Measurements from ENCODE around the gene CDC5L. TPM values are rescaled to one million over a fixed set of nuclear protein-coding genes. Genes with fewer than 3 reads are reported as not detected.
"Not testable (repeated sequence)": the region's sequence is repeated elsewhere in the genome, so short reads cannot be mapped to it uniquely, and the experiment has no call there.

The CDC5L gene
- total RNA-seq, 1 donor from 2014 or later = 20.2 TPM

DNA sequence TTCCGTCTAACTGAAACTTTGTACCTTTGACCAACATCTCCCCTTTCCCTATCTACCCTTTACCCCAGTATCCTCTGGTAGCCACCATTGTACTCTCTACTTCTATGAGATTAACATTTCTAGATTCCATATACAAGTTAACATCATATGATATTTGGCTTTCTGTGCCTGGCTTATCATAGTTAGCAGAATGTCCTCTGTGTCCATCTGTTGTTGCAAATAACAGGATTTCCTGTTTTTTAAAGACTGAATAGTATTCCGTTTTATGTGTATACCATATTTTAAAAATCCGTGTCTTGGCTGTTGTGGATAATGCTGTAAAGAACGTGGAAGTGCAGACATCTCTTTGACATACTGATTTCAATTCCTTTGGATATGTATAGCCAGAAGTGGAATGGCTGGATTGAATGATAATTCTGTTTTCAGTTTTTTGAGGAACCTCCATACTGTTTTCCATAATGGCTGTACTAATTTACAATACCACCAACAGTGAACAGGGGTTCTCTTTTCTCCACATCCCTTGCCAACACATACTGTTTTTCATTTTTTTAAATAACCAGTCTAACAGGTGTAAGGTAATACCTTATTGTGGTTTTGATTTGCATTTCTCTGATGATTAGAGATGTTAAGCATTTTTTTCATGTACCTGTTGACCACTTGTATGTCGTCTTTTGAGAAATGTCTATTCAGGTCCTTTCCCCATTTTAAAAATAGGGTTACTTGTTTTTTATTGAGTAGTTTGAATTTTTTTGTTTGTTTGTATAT lies 53.8 kb downstream of the CDC5L start:
- intact Hi-C loops (cut with micrococcal nuclease) = no loop called here
- ATAC-seq (ENCODE audit: low read depth) = no peak
- Mint-ChIP-seq H3K4me1 (peaks cover 4% of the 10 kb centered on the region), H3K9me3 (peaks cover 20% of the 10 kb centered on the region), H3K27me3 (no peaks in the 10 kb centered on the region), H3K27ac (no peak overlapping the region), H3K4me3 (no peak overlapping the region), H3K36me3 (ENCODE audit: low read depth) (peaks cover 79% of the 10 kb centered on the region)
- DNase-seq = no peak
- TF ChIP-seq, protein P1, sequence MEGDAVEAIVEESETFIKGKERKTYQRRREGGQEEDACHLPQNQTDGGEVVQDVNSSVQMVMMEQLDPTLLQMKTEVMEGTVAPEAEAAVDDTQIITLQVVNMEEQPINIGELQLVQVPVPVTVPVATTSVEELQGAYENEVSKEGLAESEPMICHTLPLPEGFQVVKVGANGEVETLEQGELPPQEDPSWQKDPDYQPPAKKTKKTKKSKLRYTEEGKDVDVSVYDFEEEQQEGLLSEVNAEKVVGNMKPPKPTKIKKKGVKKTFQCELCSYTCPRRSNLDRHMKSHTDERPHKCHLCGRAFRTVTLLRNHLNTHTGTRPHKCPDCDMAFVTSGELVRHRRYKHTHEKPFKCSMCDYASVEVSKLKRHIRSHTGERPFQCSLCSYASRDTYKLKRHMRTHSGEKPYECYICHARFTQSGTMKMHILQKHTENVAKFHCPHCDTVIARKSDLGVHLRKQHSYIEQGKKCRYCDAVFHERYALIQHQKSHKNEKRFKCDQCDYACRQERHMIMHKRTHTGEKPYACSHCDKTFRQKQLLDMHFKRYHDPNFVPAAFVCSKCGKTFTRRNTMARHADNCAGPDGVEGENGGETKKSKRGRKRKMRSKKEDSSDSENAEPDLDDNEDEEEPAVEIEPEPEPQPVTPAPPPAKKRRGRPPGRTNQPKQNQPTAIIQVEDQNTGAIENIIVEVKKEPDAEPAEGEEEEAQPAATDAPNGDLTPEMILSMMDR (IDR thresholded peaks at IDR 0.05) = no peak
- ChIA-PET POLR2A (no interaction called here), CTCF (interaction anchor here (2.0 kb wide), 1 partner anchor 15 kb away, joined by 7 read pairs; no protein-coding TSS in a partner anchor)

DNA sequence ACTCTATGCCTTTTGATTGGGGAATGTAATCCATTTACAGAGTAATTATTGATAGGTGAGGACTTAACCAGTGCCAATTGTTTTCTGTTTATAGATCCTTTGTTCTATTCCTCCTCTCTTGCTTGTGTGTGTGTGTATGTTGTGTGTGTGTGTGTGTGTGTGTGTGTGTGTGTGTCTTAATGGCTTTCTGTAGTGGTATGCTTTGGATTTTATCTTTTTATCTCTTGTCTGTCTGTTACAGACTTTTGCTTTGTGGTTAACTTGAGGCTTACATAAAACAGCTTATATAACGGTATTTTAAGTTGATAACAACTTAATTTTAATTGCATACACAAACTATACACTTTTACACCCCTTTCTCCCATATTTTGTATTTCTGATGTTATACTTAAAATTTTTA lies 54.7 kb downstream of the CDC5L start:
- ChIA-PET CTCF (interaction anchor here (1.3 kb wide), 1 partner anchor 14 kb away, joined by 3 read pairs; no protein-coding TSS in a partner anchor), POLR2A (no interaction called here)
- TF ChIP-seq, protein P1 (IDR thresholded peaks at IDR 0.05) = no peak
- Mint-ChIP-seq H3K4me1 (peaks cover 4% of the 10 kb centered on the region), H3K9me3 (peaks cover 20% of the 10 kb centered on the region), H3K27me3 (no peaks in the 10 kb centered on the region), H3K27ac (no peak overlapping the region), H3K4me3 (no peak overlapping the region), H3K36me3 (ENCODE audit: low read depth) (peaks cover 79% of the 10 kb centered on the region)
- ATAC-seq (ENCODE audit: low read depth) (no peak), DNase-seq (no peak)
- intact Hi-C loops (cut with micrococcal nuclease) = no loop called here

DNA sequence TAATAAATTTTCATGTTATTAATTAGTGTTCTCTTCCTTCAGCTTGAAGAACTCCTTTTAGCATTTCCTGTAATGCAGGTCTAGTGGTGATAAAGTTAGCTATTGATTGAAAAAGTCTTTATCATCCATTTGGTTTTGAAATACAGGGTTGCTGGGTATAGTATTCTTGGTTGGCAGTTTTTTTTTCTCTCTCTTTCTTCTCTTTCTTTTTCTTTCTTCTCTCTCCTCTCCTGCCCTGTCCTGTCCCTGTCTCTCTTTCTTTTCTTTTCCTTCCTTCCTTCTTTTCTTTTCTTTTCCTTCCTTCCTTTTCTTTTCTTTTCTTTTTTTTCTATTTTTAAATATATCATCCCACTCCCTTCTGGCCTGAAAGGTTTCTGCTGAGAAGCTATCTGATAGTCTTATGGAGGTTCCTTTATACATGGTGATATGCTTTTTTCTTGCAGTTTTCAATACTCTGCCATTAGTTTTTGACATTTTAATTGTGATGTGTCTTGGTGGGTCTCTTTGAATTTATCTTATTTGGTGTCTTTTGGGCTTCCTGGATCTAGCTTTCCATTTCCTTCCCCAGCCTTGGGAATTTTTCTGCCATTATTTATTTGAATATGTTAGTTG lies 55.4 kb downstream of the CDC5L start:
- CTCF ChIA-PET = interaction anchor here (1.3 kb wide), 1 partner anchor 13 kb away, joined by 3 read pairs; no protein-coding TSS in a partner anchor
- peaks cover 20% of the 10 kb centered on the region for H3K9me3 Mint-ChIP-seq
- POLR2A ChIA-PET = no interaction called here
- ATAC-seq (ENCODE audit: low read depth) = no peak
- H3K4me3 Mint-ChIP-seq = no peak overlapping the region
- intact Hi-C loops (cut with micrococcal nuclease) = no loop called here
- DNase-seq = no peak
- peaks cover 4% of the 10 kb centered on the region for H3K4me1 Mint-ChIP-seq
- TF ChIP-seq, protein P1 (IDR thresholded peaks at IDR 0.05) = no peak
- no peaks in the 10 kb centered on the region for H3K27me3 Mint-ChIP-seq
- no peak overlapping the region for H3K27ac Mint-ChIP-seq
- peaks cover 82% of the 10 kb centered on the region for H3K36me3 Mint-ChIP-seq (ENCODE audit: low read depth)

DNA sequence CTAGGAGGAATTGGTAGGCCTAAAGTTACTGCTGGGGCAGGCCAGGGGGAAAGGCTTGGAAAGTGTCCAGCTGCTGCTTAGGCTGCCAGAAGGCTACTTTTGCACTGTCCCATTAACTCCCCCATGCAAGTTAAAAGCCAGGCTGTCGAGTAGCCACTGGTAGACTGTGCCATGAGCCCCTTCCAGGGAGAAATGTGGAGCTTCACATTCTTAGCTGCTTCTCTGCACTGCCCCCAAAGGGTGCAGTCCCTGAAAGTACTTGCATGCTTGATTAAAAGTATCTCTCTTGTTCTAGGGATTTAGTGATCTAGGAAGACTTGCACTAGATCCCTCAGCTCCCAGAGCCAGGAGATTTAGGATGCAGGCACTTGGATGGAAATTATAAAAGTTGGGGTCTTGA lies 57.3 kb downstream of the CDC5L start:
- H3K27ac Mint-ChIP-seq = no peak overlapping the region
- no peak for ATAC-seq (ENCODE audit: low read depth)
- ChIA-PET CTCF (no interaction called here), POLR2A (no interaction called here)
- H3K27me3 Mint-ChIP-seq = no peaks in the 10 kb centered on the region
- TF ChIP-seq, protein P1 (IDR thresholded peaks at IDR 0.05) = no peak
- H3K36me3 Mint-ChIP-seq (ENCODE audit: low read depth) = peaks cover 76% of the 10 kb centered on the region
- peaks cover 20% of the 10 kb centered on the region for H3K9me3 Mint-ChIP-seq
- no peaks in the 10 kb centered on the region for H3K4me1 Mint-ChIP-seq
- no peak for DNase-seq
- H3K4me3 Mint-ChIP-seq = no peak overlapping the region
- intact Hi-C loops (cut with micrococcal nuclease) = no loop called here

DNA sequence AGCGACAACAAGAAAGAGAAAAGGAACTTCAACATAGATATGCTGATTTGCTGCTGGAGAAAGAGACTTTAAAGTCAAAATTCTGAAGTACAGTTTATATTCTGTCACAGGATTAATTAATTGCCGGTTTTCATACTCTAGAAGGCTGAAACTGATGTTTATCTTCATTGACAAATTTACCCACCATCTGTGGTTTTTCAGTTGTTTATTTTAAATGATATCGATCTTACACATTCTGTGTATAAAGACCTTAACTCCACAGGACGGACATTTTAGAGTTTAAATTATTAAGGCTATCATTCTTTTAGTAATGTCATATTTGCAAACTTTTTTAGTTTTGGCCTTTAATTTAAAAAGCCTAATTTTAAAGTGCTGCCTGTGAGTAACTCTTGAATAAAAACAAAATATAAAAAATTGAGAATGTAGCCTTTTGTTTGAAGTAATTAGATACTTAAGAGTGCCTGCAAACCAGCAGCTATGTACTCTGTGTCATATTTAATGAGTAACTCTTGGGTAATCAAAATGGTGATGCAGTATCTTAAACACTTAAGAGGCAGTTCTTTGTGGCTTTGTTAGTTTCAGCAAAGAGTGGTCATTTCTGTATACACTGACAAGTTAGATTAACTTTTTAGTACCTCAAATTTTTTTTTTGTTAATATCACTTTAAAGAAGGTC lies 59.3 kb downstream of the CDC5L start:
- POLR2A ChIA-PET = no interaction called here
- DNase-seq (no peak), ATAC-seq (ENCODE audit: low read depth) (no peak)
- peaks cover 15% of the 10 kb centered on the region for H3K9me3 Mint-ChIP-seq
- no peaks in the 10 kb centered on the region for H3K27me3 Mint-ChIP-seq
- TF ChIP-seq, protein P1 (IDR thresholded peaks at IDR 0.05) = no peak
- no peak overlapping the region for H3K4me3 Mint-ChIP-seq
- CTCF ChIA-PET = interaction anchor here (1.1 kb wide), 1 partner anchor 9 kb away, joined by 3 read pairs; no protein-coding TSS in a partner anchor
- peaks cover 69% of the 10 kb centered on the region for H3K36me3 Mint-ChIP-seq (ENCODE audit: low read depth)
- no peak overlapping the region for H3K27ac Mint-ChIP-seq
- intact Hi-C loops (cut with micrococcal nuclease) = no loop called here
- no peaks in the 10 kb centered on the region for H3K4me1 Mint-ChIP-seq

DNA sequence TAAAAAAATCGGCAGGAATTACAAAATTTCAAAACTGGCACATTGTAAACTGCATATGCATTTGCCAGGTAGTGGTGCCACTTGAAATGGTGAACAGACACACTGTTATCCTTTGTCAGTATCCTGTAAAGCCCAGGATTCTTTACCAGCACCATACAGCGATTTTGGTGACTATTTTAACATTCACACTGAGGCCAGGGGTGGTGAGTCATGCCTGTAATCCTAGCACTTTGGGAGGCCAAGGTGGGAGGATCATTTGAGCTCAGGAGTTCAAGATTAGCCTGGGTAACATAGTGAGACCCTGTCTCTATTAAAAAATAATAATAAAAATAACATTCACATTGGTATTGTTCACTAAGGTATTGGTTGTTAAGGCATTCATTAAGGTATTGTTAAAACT lies 61.7 kb downstream of the CDC5L start:
- H3K27me3 Mint-ChIP-seq; CTCF ChIA-PET; DNase-seq; ATAC-seq (ENCODE audit: low read depth); H3K9me3 Mint-ChIP-seq; H3K27ac Mint-ChIP-seq; H3K4me1 Mint-ChIP-seq; H3K4me3 Mint-ChIP-seq; intact Hi-C loops (cut with micrococcal nuclease): not testable (repeated sequence)
- POLR2A ChIA-PET = interaction anchor here (0.7 kb wide), 1 partner anchor 1842 kb away, joined by 8 read pairs; no protein-coding TSS in a partner anchor
- peaks cover 62% of the 10 kb centered on the region for H3K36me3 Mint-ChIP-seq (ENCODE audit: low read depth)

All from activated B cell treated with CpG ODN at 0.5 μM for 24 hours (primary cell).